ENCODE results near the gene ITGAE.

GRCh38 chr17:3690094-3690715 is 110.8 kb downstream of the ITGAE start:
- TF ChIP-seq, protein P1, sequence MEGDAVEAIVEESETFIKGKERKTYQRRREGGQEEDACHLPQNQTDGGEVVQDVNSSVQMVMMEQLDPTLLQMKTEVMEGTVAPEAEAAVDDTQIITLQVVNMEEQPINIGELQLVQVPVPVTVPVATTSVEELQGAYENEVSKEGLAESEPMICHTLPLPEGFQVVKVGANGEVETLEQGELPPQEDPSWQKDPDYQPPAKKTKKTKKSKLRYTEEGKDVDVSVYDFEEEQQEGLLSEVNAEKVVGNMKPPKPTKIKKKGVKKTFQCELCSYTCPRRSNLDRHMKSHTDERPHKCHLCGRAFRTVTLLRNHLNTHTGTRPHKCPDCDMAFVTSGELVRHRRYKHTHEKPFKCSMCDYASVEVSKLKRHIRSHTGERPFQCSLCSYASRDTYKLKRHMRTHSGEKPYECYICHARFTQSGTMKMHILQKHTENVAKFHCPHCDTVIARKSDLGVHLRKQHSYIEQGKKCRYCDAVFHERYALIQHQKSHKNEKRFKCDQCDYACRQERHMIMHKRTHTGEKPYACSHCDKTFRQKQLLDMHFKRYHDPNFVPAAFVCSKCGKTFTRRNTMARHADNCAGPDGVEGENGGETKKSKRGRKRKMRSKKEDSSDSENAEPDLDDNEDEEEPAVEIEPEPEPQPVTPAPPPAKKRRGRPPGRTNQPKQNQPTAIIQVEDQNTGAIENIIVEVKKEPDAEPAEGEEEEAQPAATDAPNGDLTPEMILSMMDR (IDR thresholded peaks at IDR 0.05; ENCODE audit: low read length): no peak
- no peak for TF ChIP-seq EZH2 (optimal IDR thresholded peaks at IDR 0.05; ENCODE audit: low read depth, low read length)
